WTC11 (cell line): ENCODE data around the gene GUCA1A.

Source experiments
- SP1 ChIP-seq: sonication (generic); formaldehyde crosslinking; conservative IDR thresholded peaks from 2 replicates; pipeline ENCODE4 v1.8.1; 2022; ENCODE audit warnings: missing genetic modification reagents
- TF ChIP-seq, protein P1 (sequence below): sonication (generic); formaldehyde crosslinking; IDR thresholded peaks from 2 replicates; pipeline ENCODE4 v1.8.1; 2022; ENCODE audit warnings: low read depth, mild to moderate bottlenecking, moderate library complexity, missing genetic modification reagents, borderline replicate concordance
- TF ChIP-seq, protein P2 (sequence below): sonication (generic); formaldehyde crosslinking; IDR thresholded peaks from 2 replicates; pipeline ENCODE4 v1.8.1; 2023; ENCODE audit warnings: mild to moderate bottlenecking, missing genetic modification reagents, moderate library complexity
- TF ChIP-seq, protein P3 (sequence below): fragments of 200-600 bp; IDR thresholded peaks from 2 replicates; pipeline ENCODE4 v1.8.0; 2022; ENCODE audit warnings: antibody characterized with exemption

DNA sequence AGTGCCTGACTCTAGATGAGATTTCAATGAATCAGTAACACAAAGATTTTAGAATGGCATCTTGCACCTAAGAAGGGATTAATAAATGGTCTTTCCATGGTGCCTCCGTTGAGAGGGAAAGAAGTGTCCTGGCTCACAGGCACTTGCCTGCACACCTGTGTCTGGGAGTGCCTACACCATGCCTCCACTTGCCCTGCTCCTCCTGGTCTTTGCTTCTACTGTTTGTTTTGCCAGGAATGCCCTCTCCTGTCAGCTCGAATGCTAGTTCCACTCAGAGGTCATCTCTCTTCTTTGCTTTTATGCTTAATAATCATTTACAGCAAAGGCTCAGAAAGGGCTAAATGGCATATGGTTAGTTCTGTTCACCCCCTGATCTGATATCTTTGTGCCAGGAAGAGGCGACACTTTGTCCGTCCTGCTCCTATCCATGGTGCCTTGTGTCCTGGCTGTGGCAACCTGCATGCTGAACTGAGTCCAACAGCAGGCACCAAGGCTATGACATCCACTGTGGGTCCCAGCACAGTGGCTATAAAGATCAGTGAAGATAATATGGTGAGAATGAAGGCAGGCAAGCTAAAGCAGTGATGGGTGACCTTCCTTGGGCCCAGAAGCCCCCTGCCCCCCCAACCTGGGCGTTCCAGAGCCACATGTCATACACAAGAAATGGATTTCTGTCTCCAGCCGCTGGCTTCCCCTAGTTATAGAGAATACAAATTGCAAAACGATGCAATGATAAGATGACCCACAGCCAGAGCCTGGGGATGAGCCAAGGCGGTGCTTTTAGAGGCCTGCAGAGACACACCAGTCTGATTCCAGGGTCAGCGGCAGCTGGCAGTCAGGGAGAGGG lies 32.2 kb upstream of the GUCA1A start:
- TF ChIP-seq, protein P1, sequence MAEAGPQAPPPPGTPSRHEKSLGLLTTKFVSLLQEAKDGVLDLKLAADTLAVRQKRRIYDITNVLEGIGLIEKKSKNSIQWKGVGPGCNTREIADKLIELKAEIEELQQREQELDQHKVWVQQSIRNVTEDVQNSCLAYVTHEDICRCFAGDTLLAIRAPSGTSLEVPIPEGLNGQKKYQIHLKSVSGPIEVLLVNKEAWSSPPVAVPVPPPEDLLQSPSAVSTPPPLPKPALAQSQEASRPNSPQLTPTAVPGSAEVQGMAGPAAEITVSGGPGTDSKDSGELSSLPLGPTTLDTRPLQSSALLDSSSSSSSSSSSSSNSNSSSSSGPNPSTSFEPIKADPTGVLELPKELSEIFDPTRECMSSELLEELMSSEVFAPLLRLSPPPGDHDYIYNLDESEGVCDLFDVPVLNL (CRISPR knock-in tag): no peak
- TF ChIP-seq, protein P2, sequence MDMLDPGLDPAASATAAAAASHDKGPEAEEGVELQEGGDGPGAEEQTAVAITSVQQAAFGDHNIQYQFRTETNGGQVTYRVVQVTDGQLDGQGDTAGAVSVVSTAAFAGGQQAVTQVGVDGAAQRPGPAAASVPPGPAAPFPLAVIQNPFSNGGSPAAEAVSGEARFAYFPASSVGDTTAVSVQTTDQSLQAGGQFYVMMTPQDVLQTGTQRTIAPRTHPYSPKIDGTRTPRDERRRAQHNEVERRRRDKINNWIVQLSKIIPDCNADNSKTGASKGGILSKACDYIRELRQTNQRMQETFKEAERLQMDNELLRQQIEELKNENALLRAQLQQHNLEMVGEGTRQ (CRISPR knock-in tag): no peak
- TF ChIP-seq, protein P3, sequence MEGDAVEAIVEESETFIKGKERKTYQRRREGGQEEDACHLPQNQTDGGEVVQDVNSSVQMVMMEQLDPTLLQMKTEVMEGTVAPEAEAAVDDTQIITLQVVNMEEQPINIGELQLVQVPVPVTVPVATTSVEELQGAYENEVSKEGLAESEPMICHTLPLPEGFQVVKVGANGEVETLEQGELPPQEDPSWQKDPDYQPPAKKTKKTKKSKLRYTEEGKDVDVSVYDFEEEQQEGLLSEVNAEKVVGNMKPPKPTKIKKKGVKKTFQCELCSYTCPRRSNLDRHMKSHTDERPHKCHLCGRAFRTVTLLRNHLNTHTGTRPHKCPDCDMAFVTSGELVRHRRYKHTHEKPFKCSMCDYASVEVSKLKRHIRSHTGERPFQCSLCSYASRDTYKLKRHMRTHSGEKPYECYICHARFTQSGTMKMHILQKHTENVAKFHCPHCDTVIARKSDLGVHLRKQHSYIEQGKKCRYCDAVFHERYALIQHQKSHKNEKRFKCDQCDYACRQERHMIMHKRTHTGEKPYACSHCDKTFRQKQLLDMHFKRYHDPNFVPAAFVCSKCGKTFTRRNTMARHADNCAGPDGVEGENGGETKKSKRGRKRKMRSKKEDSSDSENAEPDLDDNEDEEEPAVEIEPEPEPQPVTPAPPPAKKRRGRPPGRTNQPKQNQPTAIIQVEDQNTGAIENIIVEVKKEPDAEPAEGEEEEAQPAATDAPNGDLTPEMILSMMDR: no peak
- no peak for TF ChIP-seq SP1
